HCT116 (cell line): ENCODE results near the gene PVALEF. TPM values are rescaled to one million over a fixed set of nuclear protein-coding genes. Genes with fewer than 3 reads are reported as not detected.
A peak's percentile ranks its signal among the peaks of the same experiment; 100 is the strongest.

Experiments used
- ATAC-seq: fragments of 200-7000 bp; cut with Tn5 transposase; 2 replicates; pipeline ENCODE4 v1.9.1; 2020; ENCODE audit warnings: mild to moderate bottlenecking, moderate library complexity
- BruUV-seq: library from RNA; stranded (reverse); fragments of 400-500 nt; replicated peaks from 2 replicates; lab custom pipeline; 2021; lab: Mats Ljungman, UMichigan
- CTCF ChIA-PET: fragments of 300-600 bp; sonication (Branson Sonifier 250); formaldehyde crosslinking; loops from one replicate; lab custom pipeline; 2021; ENCODE audit warnings: antibody characterized with exemption; lab: Charles Lee
- POLR2A ChIA-PET: fragments of 300-600, 350-600 bp; sonication (Branson Sonifier 250); formaldehyde crosslinking; loops from one replicate; lab custom pipeline; 2021; ENCODE audit warnings: antibody characterized with exemption; lab: Charles Lee
- RAD21 ChIA-PET, 2 experiments: fragments of 300-600 bp; sonication (Branson Sonifier 250); formaldehyde crosslinking; loops; one replicate each; lab custom pipeline; 2023; ENCODE audit warnings: low total read pairs in 2 of 2; ENCODE audit not compliant: uncharacterized antibody in 2 of 2, unreplicated experiment in 2 of 2, low non-redundant PET in 1 of 2; lab: Charles Lee
- DNase-seq: peaks from one replicate; pipeline ENCODE4 v3.0.0-alpha.2; 2010; ENCODE audit warnings: low read depth, low spot score
- H2AFZ ChIP-seq: fragments of 200-600 bp; shearing (Covaris generic), sonication (generic); 2 replicates; pipeline ENCODE4 v1.6.1; 2017; ENCODE audit warnings: low read depth, mixed run types, mixed read lengths, antibody characterized with exemption, low read length; ENCODE audit not compliant: poor library complexity, severe bottlenecking
- H3K27ac ChIP-seq: 2 replicates; pipeline ENCODE4 v1.5.1; 2012; ENCODE audit warnings: low read depth, low read length
- H3K27me3 ChIP-seq: fragments of 200-600 bp; sonication (generic); 2 replicates; pipeline ENCODE4 v1.6.1; 2016; ENCODE audit warnings: mixed run types, low read length, mixed read lengths; ENCODE audit not compliant: insufficient read depth
- H3K36me3 ChIP-seq, 2 experiments: fragments of 200-500 bp in 1 of 2; fragments of 200-600 bp in 1 of 2; sonication (Bioruptor generic) in 1 of 2; sonication (generic) in 1 of 2; 2 replicates each; pipeline versions ENCODE4 v1.5.1 to v1.6.1; 2014 to 2016; ENCODE audit warnings: low read length in 2 of 2, inconsistent platforms in 1 of 2, mixed read lengths in 1 of 2, mixed run types in 1 of 2; ENCODE audit not compliant: insufficient read depth in 2 of 2, control insufficient read depth in 1 of 2
- H3K4me1 ChIP-seq, 2 experiments: fragments of 200-600 bp in 1 of 2; sonication (generic) in 1 of 2; 2 replicates each; pipeline versions ENCODE4 v1.5.1 to v1.6.1; 2012 to 2017; ENCODE audit warnings: low read length in 2 of 2, inconsistent platforms in 1 of 2, mild to moderate bottlenecking in 1 of 2, mixed read lengths in 1 of 2, mixed run types in 1 of 2, moderate library complexity in 1 of 2; ENCODE audit not compliant: insufficient read depth in 2 of 2, control insufficient read depth in 1 of 2
- H3K4me2 ChIP-seq: fragments of 200-600 bp; sonication (generic); 2 replicates; pipeline ENCODE4 v1.6.1; 2017; ENCODE audit warnings: mixed run types, low read length, mixed read lengths
- H3K4me3 ChIP-seq, 2 experiments: fragments of 200-600 bp in 1 of 2; sonication (generic) in 1 of 2; replicated peaks in 1 of 2; 2 replicates each; pipeline ENCODE4 v1.5.1; 2011 to 2016; ENCODE audit warnings: low read length in 2 of 2, control low read depth in 1 of 2, low read depth in 1 of 2, mild to moderate bottlenecking in 1 of 2, mixed read lengths in 1 of 2, mixed run types in 1 of 2
- H3K79me2 ChIP-seq: fragments of 200-600 bp; sonication (generic); 2 replicates; pipeline ENCODE4 v1.6.1; 2017; ENCODE audit warnings: mild to moderate bottlenecking, mixed run types, low read length, moderate library complexity, mixed read lengths; ENCODE audit not compliant: insufficient read depth
- H3K9ac ChIP-seq: fragments of 200-600 bp; sonication (generic); 2 replicates; pipeline ENCODE4 v1.6.1; 2016; ENCODE audit warnings: low read length, mixed read lengths
- H3K9me2 ChIP-seq: fragments of 200-600 bp; sonication (generic), shearing (Covaris generic); 2 replicates; pipeline ENCODE4 v1.6.1; 2017; ENCODE audit warnings: mixed run types, mild to moderate bottlenecking, moderate library complexity; ENCODE audit not compliant: insufficient read depth
- H3K9me3 ChIP-seq, 2 experiments: fragments of 200-500 bp in 1 of 2; fragments of 200-600 bp in 1 of 2; sonication (Bioruptor generic) in 1 of 2; sonication (generic) in 1 of 2; 2 replicates each; pipeline ENCODE4 v1.6.1; 2014 to 2017; ENCODE audit warnings: low read length in 2 of 2, mixed read lengths in 2 of 2, inconsistent platforms in 1 of 2, low read depth in 1 of 2, mild to moderate bottlenecking in 1 of 2, mixed run types in 1 of 2, moderate library complexity in 1 of 2; ENCODE audit not compliant: control insufficient read depth in 1 of 2, insufficient read depth in 1 of 2
- H4K20me1 ChIP-seq: fragments of 200-600 bp; sonication (generic), shearing (Covaris generic); 2 replicates; pipeline ENCODE4 v1.6.1; 2017; ENCODE audit warnings: mixed run types, mild to moderate bottlenecking, moderate library complexity; ENCODE audit not compliant: insufficient read depth
- YY1 ChIP-seq: IDR thresholded peaks from 2 replicates; pipeline ENCODE4 v1.6.1; 2011; ENCODE audit warnings: low read length, low read depth, moderate library complexity, mild to moderate bottlenecking; ENCODE audit not compliant: insufficient replicate concordance; ENCODE audit errors: extremely low read depth
- intact Hi-C: fragments of 100-400 bp; cut with micrococcal nuclease; formaldehyde crosslinking; loops from 2 replicates; pipeline ENCODE4 v1.10.0; 2022
- total RNA-seq: library from RNA; stranded (reverse); gene quantifications from one replicate; pipeline ENCODE4 v1.2.1, GENCODE V29; 2021; ENCODE audit not compliant: unreplicated experiment
- TF ChIP-seq, protein P1 (sequence below): IDR thresholded peaks from 2 replicates; pipeline ENCODE4 v1.6.1; 2011; ENCODE audit warnings: mild to moderate bottlenecking, low read length, moderate library complexity; ENCODE audit not compliant: insufficient replicate concordance; ENCODE audit errors: extremely low read depth
- TF ChIP-seq, protein P2 (sequence below): IDR thresholded peaks from 2 replicates; pipeline ENCODE4 v1.6.1; 2012
- TF ChIP-seq, protein P3 (sequence below), 3 experiments: fragments of 200-600 bp in 1 of 3; sonication (generic) in 1 of 3; IDR thresholded peaks in 2 of 3; conservative IDR thresholded peaks in 1 of 3; 2 replicates each; pipeline ENCODE4 v1.5.1; 2012 to 2017; ENCODE audit warnings: low read depth in 2 of 3, low read length in 2 of 3, antibody characterized with exemption in 1 of 3, borderline replicate concordance in 1 of 3, control low read depth in 1 of 3, mild to moderate bottlenecking in 1 of 3, mixed read lengths in 1 of 3, mixed run types in 1 of 3, moderate library complexity in 1 of 3; ENCODE audit not compliant: insufficient read depth in 1 of 3

PVALEF gene
- total RNA-seq, 1 experiment from 2014 or later, result not detected

GRCh38 chr17:81200695-81201580 is 35.6 kb downstream of the PVALEF start:
- H2AFZ ChIP-seq, result no peak overlapping the region
- RAD21 ChIA-PET, result no interaction called here
- H3K79me2 ChIP-seq, result no peaks in the 10 kb centered on the region
- CTCF ChIA-PET, result interaction anchor here (0.6 to 2.2 kb wide), 5 partner anchors 9 to 1498 kb away, joined by 3 to 6 read pairs (median 5); partner anchors contain the start of genes CEP131 and RAB40B
- no peaks in the 10 kb centered on the region for H3K27me3 ChIP-seq
- POLR2A ChIA-PET, result interaction anchor here (1.3 kb wide), 1 partner anchor 22 kb away, joined by 5 read pairs; the partner anchor contains the start of gene CEP131
- H3K36me3 ChIP-seq, result peaks cover 0 to 8% of the 10 kb centered on the region in 2 experiments; a peak in 3 of 4 replicates
- H3K9me3 ChIP-seq, result no peaks in the 10 kb centered on the region
- no TSS peak for BruUV-seq
- H3K4me1 ChIP-seq, result peaks cover 0 to 8% of the 10 kb centered on the region in 2 experiments; a peak in 1 of 4 replicates
- no peak for TF ChIP-seq YY1
- TF ChIP-seq, protein P1, sequence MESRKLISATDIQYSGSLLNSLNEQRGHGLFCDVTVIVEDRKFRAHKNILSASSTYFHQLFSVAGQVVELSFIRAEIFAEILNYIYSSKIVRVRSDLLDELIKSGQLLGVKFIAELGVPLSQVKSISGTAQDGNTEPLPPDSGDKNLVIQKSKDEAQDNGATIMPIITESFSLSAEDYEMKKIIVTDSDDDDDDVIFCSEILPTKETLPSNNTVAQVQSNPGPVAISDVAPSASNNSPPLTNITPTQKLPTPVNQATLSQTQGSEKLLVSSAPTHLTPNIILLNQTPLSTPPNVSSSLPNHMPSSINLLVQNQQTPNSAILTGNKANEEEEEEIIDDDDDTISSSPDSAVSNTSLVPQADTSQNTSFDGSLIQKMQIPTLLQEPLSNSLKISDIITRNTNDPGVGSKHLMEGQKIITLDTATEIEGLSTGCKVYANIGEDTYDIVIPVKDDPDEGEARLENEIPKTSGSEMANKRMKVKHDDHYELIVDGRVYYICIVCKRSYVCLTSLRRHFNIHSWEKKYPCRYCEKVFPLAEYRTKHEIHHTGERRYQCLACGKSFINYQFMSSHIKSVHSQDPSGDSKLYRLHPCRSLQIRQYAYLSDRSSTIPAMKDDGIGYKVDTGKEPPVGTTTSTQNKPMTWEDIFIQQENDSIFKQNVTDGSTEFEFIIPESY, result no peak
- TF ChIP-seq, protein P2, sequence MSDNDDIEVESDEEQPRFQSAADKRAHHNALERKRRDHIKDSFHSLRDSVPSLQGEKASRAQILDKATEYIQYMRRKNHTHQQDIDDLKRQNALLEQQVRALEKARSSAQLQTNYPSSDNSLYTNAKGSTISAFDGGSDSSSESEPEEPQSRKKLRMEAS, result no peak
- TF ChIP-seq, protein P3, sequence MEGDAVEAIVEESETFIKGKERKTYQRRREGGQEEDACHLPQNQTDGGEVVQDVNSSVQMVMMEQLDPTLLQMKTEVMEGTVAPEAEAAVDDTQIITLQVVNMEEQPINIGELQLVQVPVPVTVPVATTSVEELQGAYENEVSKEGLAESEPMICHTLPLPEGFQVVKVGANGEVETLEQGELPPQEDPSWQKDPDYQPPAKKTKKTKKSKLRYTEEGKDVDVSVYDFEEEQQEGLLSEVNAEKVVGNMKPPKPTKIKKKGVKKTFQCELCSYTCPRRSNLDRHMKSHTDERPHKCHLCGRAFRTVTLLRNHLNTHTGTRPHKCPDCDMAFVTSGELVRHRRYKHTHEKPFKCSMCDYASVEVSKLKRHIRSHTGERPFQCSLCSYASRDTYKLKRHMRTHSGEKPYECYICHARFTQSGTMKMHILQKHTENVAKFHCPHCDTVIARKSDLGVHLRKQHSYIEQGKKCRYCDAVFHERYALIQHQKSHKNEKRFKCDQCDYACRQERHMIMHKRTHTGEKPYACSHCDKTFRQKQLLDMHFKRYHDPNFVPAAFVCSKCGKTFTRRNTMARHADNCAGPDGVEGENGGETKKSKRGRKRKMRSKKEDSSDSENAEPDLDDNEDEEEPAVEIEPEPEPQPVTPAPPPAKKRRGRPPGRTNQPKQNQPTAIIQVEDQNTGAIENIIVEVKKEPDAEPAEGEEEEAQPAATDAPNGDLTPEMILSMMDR (IDR thresholded peaks at IDR 0.05 in 2 of 3, conservative IDR thresholded peaks at IDR 0.05 in 1 of 3; ENCODE audit: borderline replicate concordance in 1 of 3, insufficient read depth in 1 of 3, low read depth in 2 of 3, low read length in 2 of 3), result peak; percentile 46 to 78 (median 69); a peak in 5 of 6 replicates
- DNase-seq, result peak; percentile 54
- no peak overlapping the region for H3K9ac ChIP-seq
- peak; percentile 94 for ATAC-seq
- no peaks in the 10 kb centered on the region for H4K20me1 ChIP-seq
- no peaks in the 10 kb centered on the region for H3K9me2 ChIP-seq
- no peak overlapping the region for H3K4me2 ChIP-seq
- no peak overlapping the region for H3K4me3 ChIP-seq
- intact Hi-C loops, result loop anchor here (1.0 kb wide), 1 partner anchor 59 kb away; no protein-coding TSS in a partner anchor
- no peak overlapping the region; the same call in 1 of the 2 replicates for H3K27ac ChIP-seq
